HG03520 (cell line): ENCODE results near the gene BRIP1.
"Not testable (repeated sequence)": the region's sequence is repeated elsewhere in the genome, so short reads cannot be mapped to it uniquely, and the experiment has no call there.

ENCODE experiments used
- ATAC-seq: cut with Tn5 transposase; IDR thresholded peaks from one replicate; pipeline ENCODE4 v1.9.1; 2021; ENCODE audit warnings: mild to moderate bottlenecking, moderate library complexity; ENCODE audit not compliant: unreplicated experiment

The BRIP1 gene

DNA sequence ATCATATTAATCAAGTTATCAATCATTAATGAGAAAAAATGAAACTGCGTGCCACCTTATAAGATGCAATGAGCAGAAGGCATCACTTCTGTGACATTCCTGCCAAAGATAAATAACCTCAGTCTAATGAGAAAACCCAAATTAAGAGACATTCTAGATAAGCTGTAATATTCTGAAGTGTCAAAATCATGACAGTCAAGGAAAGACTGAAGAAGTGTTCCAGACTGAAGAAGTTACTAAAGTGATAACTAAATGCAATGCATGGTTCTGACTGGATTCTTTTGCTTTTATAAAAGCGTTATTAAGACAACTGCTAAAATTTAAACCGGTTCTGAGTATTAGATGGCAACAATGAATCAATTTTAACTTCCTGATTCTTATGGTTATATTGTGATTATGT lies 30.9 kb downstream of the BRIP1 start:
- no peak for ATAC-seq

- no peak for ATAC-seq
Measured at GRCh38 chr17:61831099-61831498, 32.2 kb downstream of the BRIP1 start.

DNA sequence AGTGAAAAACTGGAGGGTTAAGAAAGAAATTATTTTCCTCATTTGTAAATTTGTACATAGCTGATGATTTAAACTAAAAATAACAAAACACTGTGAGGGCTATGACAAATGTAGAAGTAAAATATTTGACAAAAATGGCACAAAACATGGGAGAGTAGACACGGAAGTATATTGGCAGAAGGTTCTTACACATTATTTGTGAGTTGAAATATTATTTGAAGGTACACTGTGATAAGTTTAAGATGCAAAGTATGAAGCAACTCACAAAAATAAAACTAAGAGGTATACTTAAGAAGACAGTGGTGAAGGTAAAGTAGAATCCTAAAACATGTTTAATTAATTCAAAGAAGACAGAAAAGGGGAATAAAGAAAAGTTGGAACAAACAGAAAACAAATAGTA lies 34.6 kb downstream of the BRIP1 start:
- no peak for ATAC-seq

DNA sequence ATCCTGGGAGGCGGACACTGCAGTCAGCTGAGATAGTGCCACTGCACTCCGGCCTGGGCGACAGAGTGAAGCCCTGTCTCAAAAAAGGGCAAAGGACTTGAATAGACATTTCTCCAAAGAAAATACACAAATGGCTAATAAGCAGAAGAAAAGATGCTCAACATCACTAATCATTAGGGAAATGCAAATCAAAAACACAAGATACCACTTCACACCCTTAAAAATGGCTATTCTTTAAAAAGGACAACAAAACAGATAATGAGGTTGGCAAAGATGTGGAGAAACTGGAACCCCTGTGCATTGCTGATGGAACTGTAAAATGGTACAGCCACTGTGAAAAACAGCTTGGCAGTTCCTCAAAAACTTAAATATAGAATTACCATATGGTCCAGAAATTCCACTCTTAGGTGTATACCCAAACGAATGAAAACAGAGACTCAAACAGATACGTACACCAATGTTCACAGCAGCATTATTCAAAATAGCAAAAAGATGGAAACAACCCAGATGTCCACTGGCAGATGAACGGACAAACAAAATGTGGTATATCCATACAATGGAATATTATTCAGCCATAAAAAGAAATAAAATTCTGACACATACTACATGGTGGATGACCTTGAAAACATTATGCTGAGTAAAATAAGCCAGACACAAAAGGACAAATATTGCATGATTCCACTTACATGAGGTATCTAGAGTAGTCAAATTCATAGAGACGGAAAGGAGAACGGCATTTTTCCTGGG lies 35.5 kb downstream of the BRIP1 start:
- ATAC-seq = no peak

DNA sequence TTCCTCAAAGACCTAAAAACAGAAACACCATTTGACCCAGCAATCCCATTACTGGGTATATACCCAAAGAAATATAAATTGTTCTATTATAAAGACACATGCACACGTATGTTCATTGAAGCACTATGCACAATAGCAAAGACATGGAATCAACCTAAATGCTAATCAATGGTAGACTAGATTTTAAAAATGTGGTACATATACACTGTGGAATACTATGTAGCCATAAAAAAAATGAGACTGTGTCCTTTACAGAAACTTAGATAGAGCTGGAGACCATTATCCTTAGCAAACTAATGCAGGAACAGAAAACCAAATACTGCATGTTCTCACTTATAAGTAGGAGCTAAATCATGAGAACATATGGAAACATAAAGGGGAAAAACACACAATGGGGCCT lies 36.5 kb downstream of the BRIP1 start:
- not testable (repeated sequence) for ATAC-seq

- ATAC-seq = not testable (repeated sequence)
Measured at GRCh38 chr17:61826198-61826597, 37.1 kb downstream of the BRIP1 start.

DNA sequence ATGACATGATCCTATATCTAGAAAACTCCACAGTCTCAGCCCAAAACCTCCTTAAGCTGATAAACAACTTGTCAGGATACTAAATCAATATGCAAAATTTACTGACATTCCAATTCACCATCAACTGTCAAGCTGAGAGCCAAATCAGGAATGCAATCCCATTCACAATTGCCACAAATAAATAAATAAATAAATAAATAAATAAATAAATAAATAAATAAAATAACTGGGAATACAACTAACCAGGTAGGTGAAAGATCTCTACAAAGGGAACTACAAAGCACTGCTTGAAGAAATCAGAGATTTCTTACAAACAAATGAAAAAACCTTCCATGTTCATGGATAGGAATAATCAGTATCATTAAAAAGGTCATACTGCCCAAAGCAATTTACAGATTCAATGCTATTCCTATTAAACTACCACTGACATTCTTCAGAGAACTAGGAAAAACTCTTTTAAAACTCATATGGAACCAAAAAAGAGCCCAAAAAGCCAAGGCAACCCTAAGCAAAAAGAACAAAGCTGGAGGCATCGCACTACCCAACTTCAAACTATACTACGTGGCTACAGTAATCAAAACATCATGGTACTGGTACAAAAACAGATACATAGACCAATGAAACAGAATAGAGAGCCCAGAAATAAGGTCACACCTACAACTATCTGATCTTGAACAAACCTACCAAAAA lies 37.7 kb downstream of the BRIP1 start:
- no peak for ATAC-seq

GRCh38 chr17:61822326-61823285 lies 40.7 kb downstream of the BRIP1 start:
- ATAC-seq = no peak

- ATAC-seq = no peak
Measured at GRCh38 chr17:61821655-61822054, 41.7 kb downstream of the BRIP1 start.

GRCh38 chr17:61819265-61819664 lies 44.1 kb downstream of the BRIP1 start:
- ATAC-seq = not testable (repeated sequence)

DNA sequence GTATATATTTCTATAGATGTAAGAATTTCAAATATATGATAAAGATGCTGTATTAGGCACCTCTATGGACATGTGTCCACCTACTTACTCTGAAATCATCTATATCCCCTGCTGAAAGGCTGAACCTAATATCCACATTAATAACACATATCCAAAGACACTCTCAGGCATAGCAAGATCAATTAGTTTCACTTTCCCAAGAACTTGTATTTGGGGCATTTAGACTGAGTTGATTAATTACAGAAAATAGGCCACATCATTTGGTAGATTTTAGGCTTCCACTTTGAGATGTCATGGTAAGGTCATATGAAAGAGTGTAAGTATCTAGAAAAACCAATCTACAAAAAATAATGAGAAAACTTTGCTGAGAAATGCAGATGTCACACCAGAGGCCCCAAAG lies 45.1 kb downstream of the BRIP1 start:
- no peak for ATAC-seq

DNA sequence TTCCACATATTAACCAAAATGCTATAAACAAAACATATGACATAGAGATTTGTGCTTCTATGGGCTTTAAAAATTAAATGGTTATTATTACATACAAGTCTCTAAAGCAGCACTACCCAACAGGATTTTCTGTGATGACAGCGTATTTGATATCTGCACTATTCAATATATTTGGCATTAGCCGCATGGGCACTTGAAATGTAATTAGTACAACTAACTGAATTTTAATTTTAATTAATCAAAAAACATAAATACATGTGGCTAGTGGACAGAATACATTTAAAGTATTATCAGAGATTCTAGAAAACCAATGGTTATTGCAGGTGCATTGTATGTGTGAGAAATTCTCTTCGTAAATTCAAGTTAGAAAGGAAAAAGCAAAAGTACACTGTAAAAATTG lies 45.9 kb downstream of the BRIP1 start:
- ATAC-seq = no peak

- no peak for ATAC-seq
Measured at GRCh38 chr17:61816538-61816937, 46.8 kb downstream of the BRIP1 start.

DNA sequence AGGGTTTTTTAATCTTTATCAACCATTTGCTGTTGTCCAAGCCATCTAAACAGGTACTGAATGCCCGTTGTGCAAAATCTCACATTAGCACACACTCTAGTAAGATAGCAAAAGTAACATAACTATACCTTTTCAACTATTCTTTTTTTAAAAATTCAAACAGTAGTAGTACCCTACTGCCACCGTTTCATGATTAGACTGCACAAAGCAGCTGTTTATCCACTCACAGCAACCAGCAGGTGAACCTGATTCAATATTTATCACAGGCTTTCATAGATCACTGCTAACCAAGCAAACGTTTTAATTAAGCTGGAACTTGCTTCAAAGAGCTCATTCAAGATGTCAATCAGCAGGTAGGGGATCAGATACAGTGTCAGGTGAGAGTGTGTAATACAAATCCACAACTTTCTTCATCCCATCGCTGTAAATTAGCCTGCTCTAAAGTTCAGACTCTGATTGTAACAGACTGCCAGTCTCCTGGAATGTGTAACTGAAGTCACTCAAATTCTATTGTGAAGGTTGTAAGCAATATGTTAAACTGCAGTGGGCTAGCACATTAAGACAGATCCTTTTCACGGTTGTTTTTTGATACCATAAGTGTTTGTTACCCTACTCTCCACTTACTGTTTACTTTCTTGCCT lies 47.3 kb downstream of the BRIP1 start:
- no peak for ATAC-seq

- ATAC-seq = no peak
Measured at GRCh38 chr17:61814485-61814884, 48.8 kb downstream of the BRIP1 start.

GRCh38 chr17:61813211-61813610 lies 50.1 kb downstream of the BRIP1 start:
- no peak for ATAC-seq

- no peak for ATAC-seq
Measured at GRCh38 chr17:61812747-61813146, 50.6 kb downstream of the BRIP1 start.

- ATAC-seq = no peak
Measured at GRCh38 chr17:61809816-61810392, 53.4 kb downstream of the BRIP1 start.

- ATAC-seq = no peak
Measured at GRCh38 chr17:61808442-61808841, 54.9 kb downstream of the BRIP1 start.

GRCh38 chr17:61806936-61807335 lies 56.4 kb downstream of the BRIP1 start:
- ATAC-seq = no peak
